DND-41 (cell line): ENCODE data around the gene CCDC85A.

Experiments
- EZH2 ChIP-seq: IDR thresholded peaks from 3 replicates; pipeline ENCODE4 v1.6.1; 2012; ENCODE audit warnings: borderline replicate concordance, low read depth, mild to moderate bottlenecking, moderate library complexity, low read length, inconsistent platforms; ENCODE audit not compliant: severe bottlenecking
- TF ChIP-seq, protein P1 (sequence below): IDR thresholded peaks from 2 replicates; pipeline ENCODE4 v1.5.1; 2012; ENCODE audit warnings: borderline replicate concordance, low read length, moderate library complexity, mild to moderate bottlenecking; ENCODE audit not compliant: poor library complexity, severe bottlenecking; ENCODE audit errors: extremely low read depth

DNA sequence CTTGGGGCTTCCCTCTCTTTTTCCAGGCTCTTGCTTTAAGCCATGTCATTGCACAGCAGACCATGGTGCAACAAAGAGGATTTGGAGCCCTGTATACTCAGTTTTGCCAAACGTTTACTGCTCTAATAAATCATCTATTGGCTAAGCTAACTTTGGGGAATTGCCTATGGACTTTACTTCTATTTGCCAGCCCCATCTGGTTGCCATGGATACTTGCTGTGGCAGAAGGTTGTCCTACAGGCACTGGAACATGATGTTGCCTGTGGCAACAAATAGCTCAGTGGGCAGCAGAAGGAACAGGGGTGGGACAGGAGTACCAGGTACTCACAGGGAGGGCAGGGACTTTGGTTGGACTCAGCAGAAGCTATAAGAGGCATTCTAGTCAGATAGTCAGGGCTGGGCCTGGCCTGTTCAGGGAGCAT, 129.7 kb downstream of the CCDC85A start:
- TF ChIP-seq, protein P1, sequence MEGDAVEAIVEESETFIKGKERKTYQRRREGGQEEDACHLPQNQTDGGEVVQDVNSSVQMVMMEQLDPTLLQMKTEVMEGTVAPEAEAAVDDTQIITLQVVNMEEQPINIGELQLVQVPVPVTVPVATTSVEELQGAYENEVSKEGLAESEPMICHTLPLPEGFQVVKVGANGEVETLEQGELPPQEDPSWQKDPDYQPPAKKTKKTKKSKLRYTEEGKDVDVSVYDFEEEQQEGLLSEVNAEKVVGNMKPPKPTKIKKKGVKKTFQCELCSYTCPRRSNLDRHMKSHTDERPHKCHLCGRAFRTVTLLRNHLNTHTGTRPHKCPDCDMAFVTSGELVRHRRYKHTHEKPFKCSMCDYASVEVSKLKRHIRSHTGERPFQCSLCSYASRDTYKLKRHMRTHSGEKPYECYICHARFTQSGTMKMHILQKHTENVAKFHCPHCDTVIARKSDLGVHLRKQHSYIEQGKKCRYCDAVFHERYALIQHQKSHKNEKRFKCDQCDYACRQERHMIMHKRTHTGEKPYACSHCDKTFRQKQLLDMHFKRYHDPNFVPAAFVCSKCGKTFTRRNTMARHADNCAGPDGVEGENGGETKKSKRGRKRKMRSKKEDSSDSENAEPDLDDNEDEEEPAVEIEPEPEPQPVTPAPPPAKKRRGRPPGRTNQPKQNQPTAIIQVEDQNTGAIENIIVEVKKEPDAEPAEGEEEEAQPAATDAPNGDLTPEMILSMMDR: no peak
- no peak for TF ChIP-seq EZH2
